CD4-positive, alpha-beta T cell (primary cell): ENCODE results near the gene LRP1B. TPM values are rescaled to one million over a fixed set of nuclear protein-coding genes. Genes with fewer than 3 reads are reported as not detected.

Experiments
- ATAC-seq: fragments of 200-7000 bp; cut with Tn5 transposase; one replicate; pipeline ENCODE4 v1.10.0; 2022; ENCODE audit warnings: mild to moderate bottlenecking; ENCODE audit not compliant: poor library complexity
- CTCF ChIA-PET: fragments of 350-600 bp; sonication (Branson Sonifier 250); formaldehyde crosslinking; loops from one replicate; lab custom pipeline; 2021; ENCODE audit warnings: antibody characterized with exemption, inconsistent platforms; lab: Charles Lee
- POLR2A ChIA-PET: fragments of 350-600 bp; sonication (Branson Sonifier 250); formaldehyde crosslinking; loops from one replicate; lab custom pipeline; 2021; ENCODE audit warnings: antibody characterized with exemption, inconsistent platforms; lab: Charles Lee
- DNase-seq, 14 experiments: peaks; one replicate each; pipeline ENCODE4 v3.0.0-alpha.2; 2013 to 2020; ENCODE audit warnings: mixed read lengths in 2 of 14
- H3K27ac ChIP-seq, 2 donors: one replicate each; pipeline versions ENCODE4 v1.5.1 to v1.7.0; 2013; ENCODE audit warnings: low read length in 2 of 2, low read depth in 1 of 2, mild to moderate bottlenecking in 1 of 2
- H3K27me3 ChIP-seq, 2 experiments: 1 replicate in 1 of 2; 2 replicates in 1 of 2; pipeline versions ENCODE4 v1.6.1 to v1.7.0; 2013; ENCODE audit warnings: low read length in 2 of 2, control low read depth in 1 of 2, mild to moderate bottlenecking in 1 of 2, moderate library complexity in 1 of 2; ENCODE audit not compliant: insufficient read depth in 2 of 2, control insufficient read depth in 1 of 2
- H3K36me3 ChIP-seq: one replicate; pipeline ENCODE4 v1.6.1; 2013; ENCODE audit warnings: low read length, control low read depth; ENCODE audit not compliant: insufficient read depth
- H3K4me1 ChIP-seq: one replicate; pipeline ENCODE4 v1.6.1; 2013; ENCODE audit warnings: low read length, control low read depth; ENCODE audit not compliant: insufficient read depth
- H3K4me3 ChIP-seq: one replicate; pipeline ENCODE4 v1.5.1; 2013; ENCODE audit warnings: mild to moderate bottlenecking, low read length, moderate library complexity
- H3K9me3 ChIP-seq, 2 experiments: 1 replicate in 1 of 2; 2 replicates in 1 of 2; pipeline versions ENCODE4 v1.6.1 to v1.7.0; 2013; ENCODE audit warnings: low read length in 2 of 2, mild to moderate bottlenecking in 2 of 2, control low read depth in 1 of 2, moderate library complexity in 1 of 2; ENCODE audit not compliant: control insufficient read depth in 1 of 2, insufficient read depth in 1 of 2
- H3K27ac Mint-ChIP-seq: one replicate; pipeline ENCODE4 v1.8.0; 2020; ENCODE audit warnings: mixed read lengths
- H3K27me3 Mint-ChIP-seq: one replicate; pipeline ENCODE4 v1.8.0; 2021; ENCODE audit warnings: mixed read lengths
- H3K36me3 Mint-ChIP-seq: one replicate; pipeline ENCODE4 v1.8.0; 2021; ENCODE audit warnings: low read depth, mixed read lengths
- H3K4me1 Mint-ChIP-seq: one replicate; pipeline ENCODE4 v1.8.0; 2021; ENCODE audit warnings: low read depth, mixed read lengths
- H3K4me3 Mint-ChIP-seq: one replicate; pipeline ENCODE4 v1.8.0; 2020; ENCODE audit warnings: mild to moderate bottlenecking, mixed read lengths
- H3K9me3 Mint-ChIP-seq: one replicate; pipeline ENCODE4 v1.8.0; 2020; ENCODE audit warnings: mixed read lengths
- CTCF ChIP-seq: fragments of 200-600 bp; IDR thresholded peaks from one replicate; pipeline ENCODE4 v1.8.0; 2022; ENCODE audit warnings: antibody characterized with exemption, mild to moderate bottlenecking
- intact Hi-C, 2 experiments: fragments of 100-400 bp; cut with DNase I in 1 of 2; cut with micrococcal nuclease in 1 of 2; formaldehyde crosslinking; loops; one replicate each; pipeline versions ENCODE4 v1.15.1 to v1.9.0; 2023 to 2025; cut with DNase I, micrococcal nuclease
- total RNA-seq, 174 experiments: library from RNA in 2 of 174; stranded (reverse) in 2 of 174; gene quantifications; one replicate each; pipeline ENCODE4 v1.2.3 and lab custom pipeline; 2021 to 2026

LRP1B gene
- total RNA-seq, 2 experiments from 2014 or later = not detected

- ATAC-seq = no peak
- Mint-ChIP-seq H3K27me3 (no peaks in the 10 kb centered on the region), H3K36me3 (no peaks in the 10 kb centered on the region), H3K4me1 (no peaks in the 10 kb centered on the region), H3K9me3 (peaks cover 14% of the 10 kb centered on the region), H3K27ac (no peak overlapping the region), H3K4me3 (no peak overlapping the region)
- CTCF ChIA-PET = no interaction called here
- no peak for TF ChIP-seq CTCF
- H3K9me3 ChIP-seq = no peaks in the 10 kb centered on the region
- H3K27me3 ChIP-seq = no peaks in the 10 kb centered on the region
- intact Hi-C loops = no loop called here
- POLR2A ChIA-PET = no interaction called here
- no peak overlapping the region for H3K27ac ChIP-seq
- H3K36me3 ChIP-seq = no peaks in the 10 kb centered on the region
- DNase-seq = no peak
- H3K4me3 ChIP-seq = no peak overlapping the region
- H3K4me1 ChIP-seq = no peaks in the 10 kb centered on the region
Measured at GRCh38 chr2:141967503-141967902, 163.3 kb downstream of the LRP1B start.

GRCh38 chr2:141959941-141960340, 170.9 kb downstream of the LRP1B start:
- DNase-seq (no peak), ATAC-seq (no peak)
- no peak overlapping the region for H3K27ac Mint-ChIP-seq
- POLR2A ChIA-PET = no interaction called here
- no peak for TF ChIP-seq CTCF
- H3K4me1 ChIP-seq = no peaks in the 10 kb centered on the region
- no peaks in the 10 kb centered on the region for H3K27me3 Mint-ChIP-seq
- H3K27ac ChIP-seq = no peak overlapping the region
- H3K36me3 ChIP-seq = no peaks in the 10 kb centered on the region
- no peaks in the 10 kb centered on the region for H3K4me1 Mint-ChIP-seq
- H3K27me3 ChIP-seq = no peaks in the 10 kb centered on the region
- H3K9me3 ChIP-seq = no peaks in the 10 kb centered on the region
- intact Hi-C loops = no loop called here
- H3K36me3 Mint-ChIP-seq = no peaks in the 10 kb centered on the region
- peaks cover 3% of the 10 kb centered on the region for H3K9me3 Mint-ChIP-seq
- CTCF ChIA-PET = no interaction called here
- H3K4me3 ChIP-seq = no peak overlapping the region
- H3K4me3 Mint-ChIP-seq = no peak overlapping the region

- intact Hi-C loops = no loop called here
- CTCF ChIA-PET = no interaction called here
- Mint-ChIP-seq H3K9me3 (peaks cover 6% of the 10 kb centered on the region), H3K4me3 (no peak overlapping the region), H3K27ac (no peak overlapping the region), H3K36me3 (no peaks in the 10 kb centered on the region), H3K4me1 (no peaks in the 10 kb centered on the region), H3K27me3 (no peaks in the 10 kb centered on the region)
- no peak for DNase-seq
- H3K4me1 ChIP-seq = no peaks in the 10 kb centered on the region
- H3K27me3 ChIP-seq = no peaks in the 10 kb centered on the region
- no peaks in the 10 kb centered on the region for H3K36me3 ChIP-seq
- no peak overlapping the region for H3K27ac ChIP-seq
- no peak for ATAC-seq
- H3K4me3 ChIP-seq = no peak overlapping the region
- peaks cover 0 to 5% of the 10 kb centered on the region in 2 experiments for H3K9me3 ChIP-seq
- no peak for TF ChIP-seq CTCF
- POLR2A ChIA-PET = no interaction called here
Measured at GRCh38 chr2:141959016-141959415, 171.8 kb downstream of the LRP1B start.
